Heart right ventricle (tissue), 16 donors: ENCODE results near the gene FAM83D. TPM values are rescaled to one million over a fixed set of nuclear protein-coding genes. Genes with fewer than 3 reads are reported as not detected.

Experiments used
- ATAC-seq, 8 donors: fragments of 200-7000 bp; cut with Tn5 transposase; one replicate each; pipeline ENCODE4 v1.9.1; 2020; ENCODE audit warnings: mild to moderate bottlenecking in 8 of 8, moderate library complexity in 8 of 8, moderate number of reproducible peaks in 1 of 8
- DNase-seq, 2 donors: peaks; one replicate each; pipeline ENCODE4 v3.0.0-alpha.2; 2020
- H3K27ac ChIP-seq, 10 donors: fragments of 200-600 bp; sonication (generic) in 2 of 10; one replicate each; pipeline versions ENCODE4 v1.5.0 to v1.8.0; 2020 to 2022; ENCODE audit warnings: mild to moderate bottlenecking in 3 of 10
- H3K27me3 ChIP-seq, 7 donors: fragments of 200-600 bp; one replicate each; pipeline ENCODE4 v1.8.0; 2021 to 2022; ENCODE audit warnings: mild to moderate bottlenecking in 2 of 7
- H3K36me3 ChIP-seq, 9 donors: fragments of 200-600 bp; sonication (generic) in 1 of 9; one replicate each; pipeline versions ENCODE4 v1.5.0 to v1.8.0; 2020 to 2022; ENCODE audit warnings: mild to moderate bottlenecking in 2 of 9
- H3K4me1 ChIP-seq, 9 donors: fragments of 200-600 bp; sonication (generic) in 1 of 9; one replicate each; pipeline versions ENCODE4 v1.5.0 to v1.8.0; 2020 to 2022; ENCODE audit warnings: mild to moderate bottlenecking in 4 of 9
- H3K4me3 ChIP-seq, 10 donors: fragments of 200-600 bp; sonication (generic) in 2 of 10; one replicate each; pipeline versions ENCODE4 v1.5.0 to v1.8.0; 2020 to 2022; ENCODE audit warnings: mild to moderate bottlenecking in 7 of 10, moderate library complexity in 2 of 10
- H3K9me3 ChIP-seq, 11 donors: fragments of 200-600 bp in 10 of 11; sonication (generic) in 2 of 11; one replicate each; pipeline versions ENCODE4 v1.5.0 to v1.8.0; 2013 to 2022; ENCODE audit warnings: mild to moderate bottlenecking in 2 of 11, control low read depth in 1 of 11, moderate library complexity in 1 of 11
- WGBS, 2 donors: extraction: QIAGEN DNeasy Blood & Tissue Kit; methylation state at CpG; one replicate each; pipeline ENCODE4 v1.1.7; 2013; ENCODE audit warnings: inconsistent platforms in 1 of 2; 5-methylcytosine and 5-hydroxymethylcytosine counted together
- intact Hi-C, 10 donors: fragments of 100-400 bp; cut with DNase I; formaldehyde crosslinking; loops; one replicate each; pipeline versions ENCODE4 v1.11.1 to v1.14.2; 2022
- polyA plus RNA-seq, 2 donors: library from polyadenylated mRNA; stranded (reverse); fragments of 200-250 nt; gene quantifications; one replicate each; pipeline ENCODE4 v1.2.3, GENCODE V29; 2013
- total RNA-seq, 10 donors: library from RNA; stranded (reverse); fragmentation: NEBNext Ultra II Directional in 3 of 10; extraction: Animal tissue kit (Norgen Biotek cat#: 25700) in 3 of 10; gene quantifications; one replicate each; pipeline versions ENCODE4 v1.2.1 to v1.2.4, GENCODE V29; 2021 to 2023
- TF ChIP-seq, protein P1 (sequence below), 9 donors: fragments of 200-600 bp; sonication (generic) in 2 of 9; IDR thresholded peaks; one replicate each; pipeline versions ENCODE4 v1.5.0 to v1.8.0; 2021 to 2022; ENCODE audit warnings: antibody characterized with exemption in 9 of 9, mild to moderate bottlenecking in 5 of 9, moderate library complexity in 1 of 9
- donor health status: Arrhythmogenic right ventricular cardiomyopathy.
- donor health status: ischemic (EF 13 %, LVEDD 7.1; RV severe dilation, severe dysfunction).
- donor health status: healthy with polysubstance abuse.
- donor health status: DM: no; HTN: yes; CAD: no.
- donor health status: DM: no; HTN: no; CAD: no.
- donor health status: ischemic (EF 25% LVEDD 6.9; RV normal size, moderate dysfunction).
- donor health status: ischemic (EF 25% LVEDD 5.7; RV mildly dilated, moderate dysfunction).
- donor health status: healthy.
- donor health status: DM: yes; HTN: yes; CAD: no.
- donor health status: Ischemic cardiomyopathy.
- donor health status: ischemic (EF 35%, LVEDD 5.7; RV mildly dilated, moderate dysfunction).
- donor health status: nonischemic (EF 11% LVEDD 7.7; RV severe dilation, severe dysfunction).
- donor health status: DM: yes; HTN: yes; CAD: no.
- donor health status: PGD.
- donor health status: ischemic (EF 29% LVEDD 5.4; RV normal size, mild dysfunction).
- donor health status: nonischemic (EF 23%, LVEDD 6.1; RV moderate dilation, normal function).

The FAM83D gene
- total and polyA plus RNA-seq, 12 donors: 0.12 to 2.8 (median 0.46) TPM

DNA sequence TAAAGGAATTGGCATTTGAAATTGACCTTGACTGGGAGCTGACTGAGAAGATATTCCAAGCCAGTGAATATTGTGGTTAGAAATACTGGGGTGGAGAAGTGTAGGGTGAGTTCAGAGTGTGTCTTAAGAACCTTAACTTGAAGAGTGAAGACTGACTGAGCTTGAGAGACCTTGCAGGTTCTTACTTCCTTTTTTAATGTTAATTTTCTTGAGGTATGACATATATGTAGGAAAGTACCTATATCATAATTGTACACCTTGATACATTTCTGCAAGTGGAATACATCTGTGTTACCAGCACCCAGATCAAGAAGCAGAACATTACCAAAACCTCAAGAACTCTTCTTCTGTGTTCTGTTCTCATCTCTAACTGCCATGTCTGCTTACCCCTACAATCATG lies 46.9 kb downstream of the FAM83D start:
- DNase-seq (no peak), ATAC-seq (peak in 2 of 8 donors; percentile 5 to 6)
- Histone ChIP-seq H3K27ac (peak overlapping the region in 7 of 10 donors; percentile 3 to 62 (median 46)), H3K36me3 (peaks cover 0 to 85% (median 19%) of the 10 kb centered on the region in 9 donors), H3K4me1 (peaks cover 0 to 38% (median 6%) of the 10 kb centered on the region in 9 donors), H3K9me3 (no peaks in the 10 kb centered on the region), H3K4me3 (no peak overlapping the region), H3K27me3 (no peaks in the 10 kb centered on the region)
- intact Hi-C loops: no loop called here
- TF ChIP-seq, protein P1, sequence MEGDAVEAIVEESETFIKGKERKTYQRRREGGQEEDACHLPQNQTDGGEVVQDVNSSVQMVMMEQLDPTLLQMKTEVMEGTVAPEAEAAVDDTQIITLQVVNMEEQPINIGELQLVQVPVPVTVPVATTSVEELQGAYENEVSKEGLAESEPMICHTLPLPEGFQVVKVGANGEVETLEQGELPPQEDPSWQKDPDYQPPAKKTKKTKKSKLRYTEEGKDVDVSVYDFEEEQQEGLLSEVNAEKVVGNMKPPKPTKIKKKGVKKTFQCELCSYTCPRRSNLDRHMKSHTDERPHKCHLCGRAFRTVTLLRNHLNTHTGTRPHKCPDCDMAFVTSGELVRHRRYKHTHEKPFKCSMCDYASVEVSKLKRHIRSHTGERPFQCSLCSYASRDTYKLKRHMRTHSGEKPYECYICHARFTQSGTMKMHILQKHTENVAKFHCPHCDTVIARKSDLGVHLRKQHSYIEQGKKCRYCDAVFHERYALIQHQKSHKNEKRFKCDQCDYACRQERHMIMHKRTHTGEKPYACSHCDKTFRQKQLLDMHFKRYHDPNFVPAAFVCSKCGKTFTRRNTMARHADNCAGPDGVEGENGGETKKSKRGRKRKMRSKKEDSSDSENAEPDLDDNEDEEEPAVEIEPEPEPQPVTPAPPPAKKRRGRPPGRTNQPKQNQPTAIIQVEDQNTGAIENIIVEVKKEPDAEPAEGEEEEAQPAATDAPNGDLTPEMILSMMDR (IDR thresholded peaks at IDR 0.05): no peak

DNA sequence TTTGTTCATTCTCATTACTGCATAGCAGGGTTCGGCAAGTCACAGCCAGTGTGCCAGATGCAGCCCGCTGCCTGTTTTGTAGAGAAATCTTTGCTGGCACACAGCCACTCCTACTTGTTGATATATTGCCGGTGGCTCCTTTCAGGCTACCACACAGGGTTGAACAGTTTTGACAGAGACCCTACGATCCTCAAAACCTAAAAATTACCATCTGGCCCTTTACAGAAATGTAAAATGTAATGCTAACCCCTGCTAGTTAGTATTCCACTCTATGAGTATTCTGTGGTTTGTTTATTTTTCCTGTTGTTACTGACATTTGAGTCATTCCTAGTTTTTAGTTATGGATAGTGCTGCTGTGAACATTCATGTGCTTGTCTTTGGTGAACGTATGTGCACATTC lies 47.4 kb downstream of the FAM83D start:
- peaks cover 0 to 90% (median 19%) of the 10 kb centered on the region in 9 donors for H3K36me3 ChIP-seq
- WGBS, 2 donors: 33 to 60% methylated on average over 5 of the region's 5 CpGs
- DNase-seq: peak; percentile 17 to 34

DNA sequence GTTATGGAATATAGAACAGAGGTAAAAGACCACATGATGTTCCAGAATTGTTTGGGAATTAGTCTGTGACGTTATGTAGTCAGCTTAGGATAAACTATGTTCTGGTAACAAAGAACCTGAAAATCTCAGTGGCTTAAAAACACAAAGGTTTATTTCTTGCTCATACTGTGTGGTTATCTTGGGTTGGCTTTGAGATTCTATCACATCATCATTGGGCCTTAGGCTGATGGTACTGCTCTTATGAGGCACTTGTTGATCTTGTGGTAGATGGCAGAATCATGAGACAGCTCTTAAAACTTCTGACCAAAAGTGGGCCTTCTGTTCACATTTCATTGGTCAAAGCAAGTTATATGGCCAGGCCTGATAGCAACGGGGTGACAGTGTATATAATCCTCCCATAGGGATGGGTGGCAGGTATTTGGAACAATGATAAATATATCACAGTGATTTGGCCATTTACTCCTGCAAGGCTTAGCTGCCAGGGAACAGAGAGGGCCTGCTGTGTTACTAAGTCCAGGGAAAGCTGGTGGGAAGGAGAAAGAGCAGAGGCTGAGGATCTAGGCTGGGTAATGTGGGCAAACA lies 49.4 kb downstream of the FAM83D start:
- Histone ChIP-seq H3K27ac (peak overlapping the region in 3 of 10 donors; percentile 5 to 20 (median 12)), H3K9me3 (no peaks in the 10 kb centered on the region), H3K4me1 (peaks cover 0 to 35% (median 6%) of the 10 kb centered on the region in 9 donors), H3K27me3 (no peaks in the 10 kb centered on the region), H3K36me3 (peaks cover 0 to 84% (median 8%) of the 10 kb centered on the region in 9 donors), H3K4me3 (no peak overlapping the region)
- WGBS, 2 donors: 77 to 80% methylated on average over 2 of the region's 2 CpGs
- DNase-seq (no peak), ATAC-seq (no peak)
- intact Hi-C loops: no loop called here
- TF ChIP-seq, protein P1 (IDR thresholded peaks at IDR 0.05): no peak

More for the DNA sequence above, 47.4 kb downstream of the FAM83D start:
- ATAC-seq: peak in 7 of 8 donors; percentile 12 to 72 (median 57)
- TF ChIP-seq, protein P1 (IDR thresholded peaks at IDR 0.05): no peak
- intact Hi-C loops: no loop called here
- H3K9me3 ChIP-seq: no peaks in the 10 kb centered on the region
- H3K4me3 ChIP-seq: no peak overlapping the region
- H3K4me1 ChIP-seq: peaks cover 0 to 44% (median 6%) of the 10 kb centered on the region in 9 donors
- peak overlapping the region in 8 of 10 donors; percentile 3 to 62 (median 44) for H3K27ac ChIP-seq
- H3K27me3 ChIP-seq: no peaks in the 10 kb centered on the region

DNA sequence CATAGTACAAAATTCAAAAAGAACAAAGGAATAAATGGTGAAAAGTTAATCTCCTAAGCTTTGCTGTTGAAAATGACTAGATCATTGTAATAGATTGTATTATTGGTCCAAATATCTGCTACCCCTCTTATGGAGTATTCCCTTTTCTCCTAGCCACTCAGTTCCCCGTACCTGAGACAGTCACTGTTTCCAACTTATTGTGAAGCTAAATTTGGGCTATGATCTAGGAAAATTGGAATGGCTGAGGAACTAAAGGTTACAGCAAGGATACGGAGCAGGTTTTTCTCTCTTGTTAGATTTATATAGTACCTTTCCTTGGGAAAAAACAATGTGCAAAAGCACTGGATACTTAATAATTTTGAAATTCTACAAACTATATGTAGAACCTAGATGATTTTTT lies 53.2 kb downstream of the FAM83D start:
- TF ChIP-seq, protein P1 (IDR thresholded peaks at IDR 0.05): no peak
- H3K9me3 ChIP-seq: no peaks in the 10 kb centered on the region
- H3K4me1 ChIP-seq: peaks cover 0 to 23% (median 6%) of the 10 kb centered on the region in 9 donors
- intact Hi-C loops: no loop called here
- no peak overlapping the region for H3K4me3 ChIP-seq
- peaks cover 0 to 66% (median 3%) of the 10 kb centered on the region in 9 donors for H3K36me3 ChIP-seq
- H3K27me3 ChIP-seq: no peaks in the 10 kb centered on the region
- DNase-seq (no peak), ATAC-seq (peak in 5 of 8 donors; percentile 41 to 87 (median 72))
- WGBS, 2 donors: 44 to 59% methylated on average over 2 of the region's 2 CpGs
- peak overlapping the region in 8 of 10 donors; percentile 28 to 72 (median 44) for H3K27ac ChIP-seq
